HG02763 (cell line): Measurements from ENCODE around the gene TREM1.
"Not testable (repeated sequence)": the region's sequence is repeated elsewhere in the genome, so short reads cannot be mapped to it uniquely, and the experiment has no call there.

Experiments used
- ATAC-seq: cut with Tn5 transposase; IDR thresholded peaks from one replicate; pipeline ENCODE4 v1.9.1; 2021; ENCODE audit warnings: mild to moderate bottlenecking, moderate library complexity; ENCODE audit not compliant: unreplicated experiment

The TREM1 gene

DNA sequence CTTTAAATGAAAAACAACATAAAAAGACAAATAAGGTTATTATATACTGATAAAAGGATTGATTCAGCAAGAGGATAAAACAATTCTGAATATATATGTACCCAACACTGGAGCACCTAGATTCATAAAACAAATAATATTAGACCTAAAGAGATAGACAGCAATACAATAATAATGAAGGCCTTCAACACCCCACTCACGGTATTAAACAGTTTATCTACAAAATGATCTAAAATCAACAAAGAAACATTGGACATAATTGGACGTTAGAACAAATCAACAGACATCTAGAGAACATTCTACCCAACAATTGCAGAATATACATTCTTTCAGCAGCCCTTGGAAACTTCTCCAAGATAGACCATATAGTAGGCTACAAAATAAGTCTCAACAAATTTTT, 24.1 kb downstream of the TREM1 start:
- ATAC-seq = no peak

DNA sequence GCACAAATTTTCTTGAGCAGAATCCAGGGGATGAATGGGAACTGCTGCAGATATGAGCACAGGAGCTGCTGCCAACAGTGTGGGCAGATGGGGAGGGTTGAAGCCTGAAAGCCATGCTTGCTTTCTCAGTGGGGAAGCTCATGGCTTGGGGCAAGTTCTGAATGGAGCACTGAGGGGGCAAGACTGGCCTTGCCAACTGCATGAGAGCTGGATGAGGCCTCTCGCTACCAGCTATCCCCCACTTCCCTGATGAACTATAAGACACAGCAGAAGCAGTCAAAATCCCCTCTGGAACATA, 28.3 kb downstream of the TREM1 start:
- ATAC-seq = no peak

GRCh38 chr6:41257369-41258195, 28.9 kb downstream of the TREM1 start:
- ATAC-seq = no peak

DNA sequence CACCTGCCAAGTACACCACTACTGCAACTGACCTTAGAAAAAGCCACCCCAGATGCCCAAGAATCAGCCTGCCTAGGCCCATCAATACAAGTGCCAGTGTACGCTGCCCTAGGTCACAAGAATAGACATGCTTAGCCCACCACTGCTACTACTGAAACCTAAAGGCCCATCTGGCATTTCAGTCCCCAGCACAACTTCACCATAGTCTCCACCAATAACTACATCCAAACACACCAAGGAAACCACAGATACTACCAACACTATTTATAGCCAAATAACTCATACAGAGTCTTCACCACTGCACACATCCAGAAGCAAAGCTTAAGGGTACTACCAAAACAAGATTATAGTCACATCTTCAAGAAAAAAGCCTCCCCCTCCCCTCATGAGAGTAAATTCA, 30.1 kb downstream of the TREM1 start:
- no peak for ATAC-seq

DNA sequence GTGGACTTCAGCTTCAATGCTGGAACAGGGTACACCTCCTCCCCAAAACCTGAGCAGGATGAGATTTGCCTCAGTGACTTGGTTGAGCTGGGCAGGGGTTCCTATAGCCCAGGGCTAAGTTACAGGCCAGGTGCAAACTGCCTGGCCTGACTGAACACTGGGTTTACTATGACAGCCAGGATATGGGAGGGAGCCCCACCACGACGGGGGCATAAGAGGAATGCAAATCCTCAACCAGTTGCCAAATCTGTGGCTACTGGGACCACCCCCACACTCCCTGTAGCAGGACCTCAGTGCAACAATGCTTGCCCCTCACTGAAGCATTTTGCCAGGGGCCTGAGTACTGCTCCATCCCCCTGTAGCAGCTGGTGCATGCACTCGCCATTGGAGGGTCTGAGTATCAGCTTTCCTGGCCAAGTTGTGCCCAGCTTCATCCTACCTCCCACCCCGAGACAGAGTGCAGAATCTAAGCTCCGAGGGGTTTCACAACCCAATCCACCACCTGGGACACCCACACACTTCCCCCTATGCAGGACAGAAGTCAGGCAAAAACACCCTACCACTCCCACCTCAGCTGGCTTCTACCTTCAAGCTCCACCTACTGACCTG, 30.7 kb downstream of the TREM1 start:
- no peak for ATAC-seq

- no peak for ATAC-seq
Measured at GRCh38 chr6:41255110-41255509, 31.4 kb downstream of the TREM1 start.

DNA sequence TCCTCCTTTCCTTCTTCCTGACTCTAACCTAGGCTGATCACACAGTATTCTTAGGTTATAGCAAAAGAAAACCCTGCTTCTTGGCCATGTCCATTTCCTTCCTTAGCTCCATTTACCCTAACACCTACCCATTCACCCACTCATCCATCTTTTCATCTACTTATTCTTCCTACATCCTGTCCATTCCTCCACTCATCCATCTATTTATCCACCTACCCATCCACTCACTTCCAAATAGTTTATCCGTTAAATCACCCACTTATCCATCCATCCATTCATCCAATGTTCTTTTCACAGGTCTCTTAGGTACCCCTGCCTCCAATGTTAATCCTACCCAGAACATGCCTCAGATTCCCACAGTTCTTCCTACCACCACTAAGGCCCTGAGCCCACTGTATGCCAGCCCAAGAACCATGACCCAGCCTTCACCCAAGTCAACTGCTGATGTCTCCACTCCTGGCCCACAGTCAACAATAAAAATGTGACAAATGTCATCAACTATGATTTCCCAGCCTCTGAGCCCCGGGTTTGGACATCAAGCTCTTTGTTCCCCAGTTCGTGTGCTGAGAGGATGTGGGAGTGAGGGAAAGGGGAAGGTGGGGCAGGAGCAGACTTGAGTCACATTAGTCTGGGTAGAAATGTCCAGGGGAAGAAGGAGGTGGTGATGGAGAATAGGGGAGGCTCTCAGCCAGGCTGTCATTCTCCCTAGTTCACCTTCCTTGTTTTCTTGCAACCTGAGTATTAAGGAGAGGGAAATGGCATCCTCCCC, 33.9 kb downstream of the TREM1 start:
- ATAC-seq = no peak

GRCh38 chr6:41247882-41248705, 38.4 kb downstream of the TREM1 start:
- ATAC-seq = no peak

- no peak for ATAC-seq
Measured at GRCh38 chr6:41247288-41247865, 39.1 kb downstream of the TREM1 start.

- ATAC-seq = not testable (repeated sequence)
Measured at GRCh38 chr6:41246529-41246928, 40.0 kb downstream of the TREM1 start.

DNA sequence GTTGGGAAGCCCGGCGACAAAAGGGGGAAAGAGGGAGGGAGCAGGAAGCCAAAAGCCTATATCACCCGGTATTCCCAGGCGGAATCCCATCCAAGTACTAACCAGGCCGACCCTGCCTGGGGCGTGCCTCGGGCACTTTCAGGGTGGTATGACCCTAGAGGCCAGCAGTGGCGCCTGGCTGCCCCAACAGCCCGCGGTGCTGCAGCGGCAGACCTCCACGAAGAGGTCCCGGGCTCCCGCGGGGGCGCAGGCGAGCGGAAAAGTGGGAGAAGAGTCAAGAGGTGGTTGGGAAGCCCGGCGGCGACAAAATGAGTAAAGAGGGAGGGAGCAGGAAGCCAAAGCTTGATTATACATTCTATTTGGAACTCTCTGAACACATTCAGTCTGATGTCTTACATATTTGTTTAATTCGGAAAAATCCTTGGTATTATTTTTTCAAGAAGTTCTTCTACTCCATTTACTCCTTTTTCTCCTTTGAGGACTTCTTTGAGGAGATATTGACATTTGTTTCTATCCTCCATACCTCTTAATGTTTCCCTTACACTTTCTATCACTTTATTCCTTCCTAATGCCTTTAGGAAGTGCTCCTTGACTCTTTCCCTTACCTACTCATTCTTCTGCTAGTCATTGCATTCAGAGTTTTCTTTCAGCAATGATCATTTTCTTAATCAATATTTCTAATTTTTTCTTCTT, 46.9 kb downstream of the TREM1 start:
- no peak for ATAC-seq

DNA sequence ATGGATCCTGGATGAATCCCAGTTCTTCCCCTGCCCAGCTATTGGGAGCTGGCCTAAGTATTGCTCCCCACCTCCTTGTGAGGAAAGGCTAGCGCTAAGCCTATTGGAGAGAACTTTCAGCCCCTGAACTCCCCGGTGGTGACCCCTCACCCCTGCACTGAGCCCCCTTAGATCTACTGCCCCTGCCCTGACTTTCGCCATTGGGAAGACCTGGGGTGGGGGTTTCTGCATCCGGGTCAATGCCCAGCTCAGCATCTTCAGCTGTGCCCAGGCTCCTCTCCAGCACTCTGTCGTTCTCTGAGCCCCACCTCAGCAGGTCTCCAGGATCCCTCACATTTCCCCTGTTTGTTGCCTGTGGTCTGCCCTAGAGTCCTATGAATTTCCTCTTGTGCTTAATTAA, 49.4 kb downstream of the TREM1 start:
- ATAC-seq = no peak

GRCh38 chr6:41236276-41236675, 50.2 kb downstream of the TREM1 start:
- no peak for ATAC-seq

- no peak for ATAC-seq
Measured at GRCh38 chr6:41232667-41233066, 53.8 kb downstream of the TREM1 start.

DNA sequence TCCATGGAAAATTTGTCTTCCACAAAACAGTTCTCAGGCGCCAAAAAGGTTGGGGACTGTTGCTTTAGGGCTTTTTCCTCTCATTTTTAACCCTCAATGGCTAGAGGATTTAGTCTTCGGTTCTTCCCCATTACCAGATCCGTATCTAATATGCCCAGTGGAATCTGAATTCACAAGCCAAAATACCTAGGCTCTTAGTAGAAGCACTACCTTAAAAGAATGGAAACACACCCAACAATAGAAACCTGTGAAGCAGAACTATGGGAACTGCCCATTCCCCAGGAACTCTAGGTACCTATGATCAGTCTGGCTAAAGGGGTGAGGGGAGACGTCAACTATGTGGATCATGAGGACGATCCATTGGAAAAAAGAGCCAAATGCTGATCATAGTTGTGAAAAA, 55.2 kb downstream of the TREM1 start:
- ATAC-seq = no peak

- ATAC-seq = no peak
Measured at GRCh38 chr6:41229721-41230120, 56.8 kb downstream of the TREM1 start.

- ATAC-seq = no peak
Measured at GRCh38 chr6:41228616-41229015, 57.9 kb downstream of the TREM1 start.

DNA sequence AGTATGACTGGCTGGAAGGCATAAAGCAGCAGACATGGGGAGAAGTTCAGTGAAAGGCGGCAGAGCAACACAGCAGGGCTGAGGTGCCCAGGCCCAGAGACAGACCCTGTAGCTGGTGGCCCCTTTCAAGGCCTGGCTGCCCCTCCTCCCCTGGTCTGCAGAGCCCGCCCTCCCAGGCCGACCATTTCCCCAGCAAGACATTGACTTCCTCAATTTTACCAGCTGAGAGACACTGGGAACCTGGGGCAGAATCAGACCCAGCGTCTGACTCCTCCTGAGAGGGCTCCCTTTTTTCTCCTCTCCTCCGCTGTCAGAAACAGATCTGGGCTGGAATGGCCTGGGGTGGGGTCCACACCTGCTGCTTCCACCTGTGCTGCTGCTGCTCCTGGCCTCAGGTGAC, 58.4 kb downstream of the TREM1 start, which contains the start of gene TREML4:
TREML4 (plus strand) TSS at position 254 of the 400 bp plus-strand sequence; CDS start at position 333, 79 bp downstream.
- no peak for ATAC-seq

GRCh38 chr6:41226752-41227151, 59.7 kb downstream of the TREM1 start:
- no peak for ATAC-seq

DNA sequence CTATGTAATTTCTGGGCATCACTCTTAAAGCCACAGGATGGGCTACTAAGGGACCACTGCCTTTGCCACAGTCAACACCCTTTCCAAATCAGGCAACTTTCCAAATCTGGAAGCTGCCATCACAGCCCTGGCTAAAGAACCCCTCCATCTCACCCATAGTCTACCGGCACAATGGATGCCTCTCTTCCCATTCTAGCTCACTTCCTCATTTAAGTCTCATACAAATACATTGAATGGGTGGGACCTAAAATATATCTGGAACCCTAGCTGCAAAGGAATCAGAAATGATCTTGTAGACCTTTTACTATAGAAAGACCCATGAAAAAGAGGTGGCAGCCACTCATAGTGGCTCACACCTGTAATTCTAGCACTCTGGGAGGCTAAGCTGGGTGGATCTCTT, 61.7 kb downstream of the TREM1 start:
- no peak for ATAC-seq
